Osteocyte (in vitro differentiated cells): ENCODE results near the gene PRKCH. TPM values are rescaled to one million over a fixed set of nuclear protein-coding genes. Genes with fewer than 3 reads are reported as not detected.

ENCODE experiments used
- DNase-seq: peaks from one replicate; pipeline ENCODE4 v3.0.0; 2021; ENCODE audit warnings: mixed read lengths; ENCODE audit not compliant: unreplicated experiment; ENCODE audit errors: extremely low spot score
- H3K27ac Mint-ChIP-seq: one replicate; pipeline ENCODE4 v1.8.0; 2021; ENCODE audit warnings: mild to moderate bottlenecking, mixed read lengths; ENCODE audit not compliant: unreplicated experiment
- H3K27me3 Mint-ChIP-seq: one replicate; pipeline ENCODE4 v1.8.0; 2021; ENCODE audit warnings: mixed read lengths; ENCODE audit not compliant: unreplicated experiment
- H3K36me3 Mint-ChIP-seq: one replicate; pipeline ENCODE4 v1.8.0; 2021; ENCODE audit warnings: mixed read lengths; ENCODE audit not compliant: unreplicated experiment
- H3K4me1 Mint-ChIP-seq: one replicate; pipeline ENCODE4 v1.8.0; 2021; ENCODE audit warnings: mixed read lengths; ENCODE audit not compliant: unreplicated experiment
- H3K4me3 Mint-ChIP-seq: one replicate; pipeline ENCODE4 v1.8.0; 2021; ENCODE audit warnings: mild to moderate bottlenecking, moderate library complexity, mixed read lengths; ENCODE audit not compliant: unreplicated experiment
- H3K9me3 Mint-ChIP-seq: one replicate; pipeline ENCODE4 v1.8.0; 2021; ENCODE audit warnings: mixed read lengths; ENCODE audit not compliant: unreplicated experiment
- total RNA-seq: library from RNA; stranded (reverse); gene quantifications from 2 replicates; pipeline ENCODE4 v1.2.1, GENCODE V29; 2021
- TF ChIP-seq, protein P1 (sequence below): fragments of 200-600 bp; sonication (generic); IDR thresholded peaks from 2 replicates; pipeline ENCODE4 v1.5.0; 2021; ENCODE audit warnings: antibody characterized with exemption, mild to moderate bottlenecking, moderate library complexity

The PRKCH gene
- total RNA-seq, 1 donor from 2014 or later: 10.6 TPM

DNA sequence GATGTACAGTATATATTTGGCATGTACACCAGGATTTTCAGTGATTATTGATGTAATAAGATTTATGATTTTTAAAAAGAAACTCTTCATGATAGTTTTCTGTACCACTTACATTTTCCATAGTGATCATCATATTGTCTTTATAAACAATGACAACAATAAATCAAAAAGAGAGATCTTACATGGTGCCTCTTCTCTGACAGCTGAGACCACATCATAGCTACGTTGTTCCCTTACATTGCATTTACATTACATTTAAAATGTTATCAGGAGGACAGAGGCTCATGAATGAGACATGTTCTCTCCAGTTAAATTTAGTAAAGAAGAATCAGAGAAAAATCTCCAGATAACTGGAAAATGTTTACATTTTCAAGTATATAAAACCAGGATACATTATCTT is 112.4 kb downstream of the PRKCH start:
- Mint-ChIP-seq H3K27ac (peak overlapping the region; percentile 35), H3K4me1 (peaks cover 50% of the 10 kb centered on the region), H3K4me3 (no peak overlapping the region), H3K9me3 (no peaks in the 10 kb centered on the region), H3K27me3 (no peaks in the 10 kb centered on the region), H3K36me3 (no peaks in the 10 kb centered on the region)
- DNase-seq: no peak
- TF ChIP-seq, protein P1, sequence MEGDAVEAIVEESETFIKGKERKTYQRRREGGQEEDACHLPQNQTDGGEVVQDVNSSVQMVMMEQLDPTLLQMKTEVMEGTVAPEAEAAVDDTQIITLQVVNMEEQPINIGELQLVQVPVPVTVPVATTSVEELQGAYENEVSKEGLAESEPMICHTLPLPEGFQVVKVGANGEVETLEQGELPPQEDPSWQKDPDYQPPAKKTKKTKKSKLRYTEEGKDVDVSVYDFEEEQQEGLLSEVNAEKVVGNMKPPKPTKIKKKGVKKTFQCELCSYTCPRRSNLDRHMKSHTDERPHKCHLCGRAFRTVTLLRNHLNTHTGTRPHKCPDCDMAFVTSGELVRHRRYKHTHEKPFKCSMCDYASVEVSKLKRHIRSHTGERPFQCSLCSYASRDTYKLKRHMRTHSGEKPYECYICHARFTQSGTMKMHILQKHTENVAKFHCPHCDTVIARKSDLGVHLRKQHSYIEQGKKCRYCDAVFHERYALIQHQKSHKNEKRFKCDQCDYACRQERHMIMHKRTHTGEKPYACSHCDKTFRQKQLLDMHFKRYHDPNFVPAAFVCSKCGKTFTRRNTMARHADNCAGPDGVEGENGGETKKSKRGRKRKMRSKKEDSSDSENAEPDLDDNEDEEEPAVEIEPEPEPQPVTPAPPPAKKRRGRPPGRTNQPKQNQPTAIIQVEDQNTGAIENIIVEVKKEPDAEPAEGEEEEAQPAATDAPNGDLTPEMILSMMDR: no peak

DNA sequence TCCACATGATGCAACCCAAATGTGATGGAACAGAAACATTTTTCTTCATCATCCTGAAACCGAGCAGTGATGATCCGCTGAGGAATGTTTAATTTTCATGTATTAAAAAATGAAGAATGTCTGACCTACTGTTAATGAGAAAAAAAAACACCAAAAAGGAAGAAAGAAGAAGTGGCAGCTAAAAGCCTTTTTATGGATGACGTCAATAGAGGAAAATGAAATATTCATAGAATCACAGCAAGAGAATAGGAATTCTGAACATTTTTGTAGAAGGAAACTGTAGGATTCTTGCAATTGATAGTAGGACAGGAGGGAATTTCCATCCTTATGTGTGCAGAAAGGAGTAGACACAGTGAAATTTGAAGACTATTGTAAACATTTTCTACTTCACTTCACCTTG is 112.9 kb downstream of the PRKCH start:
- Mint-ChIP-seq H3K9me3 (no peaks in the 10 kb centered on the region), H3K4me3 (no peak overlapping the region), H3K36me3 (no peaks in the 10 kb centered on the region), H3K4me1 (peaks cover 50% of the 10 kb centered on the region), H3K27me3 (no peaks in the 10 kb centered on the region), H3K27ac (peak overlapping the region; percentile 35)
- no peak for DNase-seq
- TF ChIP-seq, protein P1: no peak

DNA sequence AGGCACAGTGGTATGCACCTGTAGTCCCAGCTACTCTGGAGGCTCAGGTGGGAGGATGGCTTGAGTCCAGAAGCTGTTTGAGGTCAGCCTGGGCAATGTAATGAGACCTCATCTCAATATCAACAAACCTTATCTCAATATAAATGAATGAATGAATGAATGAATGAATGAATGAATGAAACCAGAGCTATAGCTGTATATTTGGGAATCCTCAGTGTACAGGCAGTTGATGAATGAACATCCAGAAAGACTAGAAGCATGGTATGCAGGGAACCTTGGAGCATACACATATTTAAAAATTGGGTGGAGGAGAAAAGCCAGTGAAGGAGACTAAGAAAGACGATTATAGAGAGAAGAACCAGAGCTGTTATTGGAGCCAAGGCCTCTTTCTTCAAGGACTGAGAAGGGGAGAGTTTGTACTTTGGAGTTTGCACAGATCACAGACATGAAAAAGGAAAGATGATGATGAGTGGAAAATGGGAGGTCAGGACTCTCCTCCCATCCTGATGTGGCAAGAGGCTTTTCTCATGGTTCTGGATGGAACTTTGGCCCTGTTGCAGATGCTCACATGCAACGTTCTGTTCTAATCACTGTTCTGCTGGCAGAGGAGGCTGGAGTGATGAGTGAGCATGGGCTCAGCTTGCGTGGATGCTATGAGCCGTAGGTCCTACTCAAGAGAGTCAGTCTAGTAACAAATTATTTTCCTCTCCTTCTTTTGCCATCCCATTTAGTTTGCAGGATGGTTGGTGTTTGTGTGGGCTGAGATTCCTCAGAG is 114.4 kb downstream of the PRKCH start:
- H3K27ac Mint-ChIP-seq: no peak overlapping the region
- TF ChIP-seq, protein P1: no peak
- H3K27me3 Mint-ChIP-seq: no peaks in the 10 kb centered on the region
- no peaks in the 10 kb centered on the region for H3K9me3 Mint-ChIP-seq
- no peak overlapping the region for H3K4me3 Mint-ChIP-seq
- no peaks in the 10 kb centered on the region for H3K36me3 Mint-ChIP-seq
- no peak for DNase-seq
- H3K4me1 Mint-ChIP-seq: peaks cover 59% of the 10 kb centered on the region

DNA sequence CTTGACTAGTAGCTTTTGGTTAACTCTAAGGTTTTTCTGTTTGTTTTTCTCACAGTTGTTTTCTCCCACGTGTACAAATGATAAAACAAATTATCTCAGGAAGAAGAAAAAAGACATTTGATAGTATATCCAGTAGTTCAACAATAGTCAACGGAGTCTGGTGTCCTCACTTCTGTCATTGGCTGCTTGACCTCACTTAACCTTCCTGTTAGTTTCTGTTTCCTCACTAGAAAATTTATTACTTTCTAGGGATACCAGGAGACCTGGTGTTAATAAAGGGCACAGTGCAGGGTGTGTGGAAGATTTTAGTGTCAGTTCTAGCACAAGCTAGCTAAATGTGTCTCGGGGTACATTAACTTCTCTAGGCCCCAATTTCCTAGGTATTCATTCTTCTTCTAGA is 116.0 kb downstream of the PRKCH start:
- Mint-ChIP-seq H3K4me1 (peaks cover 61% of the 10 kb centered on the region), H3K27me3 (no peaks in the 10 kb centered on the region), H3K27ac (no peak overlapping the region), H3K9me3 (no peaks in the 10 kb centered on the region), H3K36me3 (no peaks in the 10 kb centered on the region), H3K4me3 (no peak overlapping the region)
- DNase-seq: no peak
- TF ChIP-seq, protein P1: no peak

DNA sequence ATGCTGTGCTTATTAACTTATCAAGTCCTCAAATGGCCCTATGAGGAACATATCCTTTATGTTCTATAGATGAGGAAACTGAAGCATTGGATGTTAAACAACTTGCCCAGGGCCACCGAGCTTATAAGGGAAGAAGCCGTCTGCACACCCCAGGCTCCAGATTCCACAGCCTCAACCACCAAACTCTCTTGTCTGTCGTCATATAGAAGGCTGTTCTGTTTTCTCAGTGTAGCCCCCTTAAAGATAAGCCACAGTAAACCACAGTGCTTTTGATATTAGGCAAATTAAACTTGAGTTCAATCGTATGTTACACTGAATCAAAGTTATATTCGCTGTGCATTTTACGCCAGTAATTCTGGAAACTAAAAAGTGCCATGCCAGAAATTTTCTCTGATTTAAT is 116.7 kb downstream of the PRKCH start:
- H3K36me3 Mint-ChIP-seq: no peaks in the 10 kb centered on the region
- no peaks in the 10 kb centered on the region for H3K9me3 Mint-ChIP-seq
- peaks cover 59% of the 10 kb centered on the region for H3K4me1 Mint-ChIP-seq
- H3K27ac Mint-ChIP-seq: peak overlapping the region; percentile 67
- no peaks in the 10 kb centered on the region for H3K27me3 Mint-ChIP-seq
- no peak overlapping the region for H3K4me3 Mint-ChIP-seq
- TF ChIP-seq, protein P1: no peak
- no peak for DNase-seq
